ENCODE results near the gene CLEC1B. TPM values are rescaled to one million over a fixed set of nuclear protein-coding genes. Genes with fewer than 3 reads are reported as not detected.

CLEC1B gene
- total RNA-seq, 1 donor from 2014 or later: not detected

DNA sequence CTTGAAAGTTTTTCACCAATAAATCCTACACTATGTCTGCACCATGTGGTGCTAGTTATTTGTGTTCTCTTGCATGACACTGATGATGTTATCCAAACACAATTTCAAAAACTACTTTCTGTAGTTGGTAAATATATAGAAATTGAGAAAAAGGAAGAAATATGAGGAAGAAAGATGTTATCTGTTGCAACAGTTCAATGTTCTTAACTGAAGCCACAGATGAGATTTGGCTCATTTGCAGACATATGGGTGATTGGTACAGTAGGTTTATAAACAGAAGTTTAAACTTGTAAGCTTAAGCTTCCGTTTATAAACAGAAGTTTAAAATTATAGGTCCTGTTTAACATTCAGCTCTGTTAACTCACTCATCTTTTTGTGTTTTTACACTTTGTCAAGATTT, 27.7 kb downstream of the CLEC1B start, which contains the start of gene CLEC12A:
TSS of gene CLEC12A (plus strand) at position 229 of the 400 bp plus-strand sequence. CDS start 188 bp downstream, outside the sequence.
- Mint-ChIP-seq H3K27me3 (ENCODE audit: low read depth, unreplicated experiment) (no peaks in the 10 kb centered on the region), H3K9me3 (ENCODE audit: unreplicated experiment) (peaks cover 12% of the 10 kb centered on the region), H3K4me3 (ENCODE audit: unreplicated experiment) (no peak within 1 kb of the TSS), H3K27ac (ENCODE audit: unreplicated experiment) (no peak within 1 kb of the TSS), H3K36me3 (ENCODE audit: low read depth, unreplicated experiment) (no peaks in the 10 kb centered on the region), H3K4me1 (ENCODE audit: low read depth, unreplicated experiment) (no peaks in the 10 kb centered on the region)
- H3K27ac ChIP-seq (ENCODE audit: low read depth, low read length): no peak within 1 kb of the TSS
- TF ChIP-seq, protein P1, sequence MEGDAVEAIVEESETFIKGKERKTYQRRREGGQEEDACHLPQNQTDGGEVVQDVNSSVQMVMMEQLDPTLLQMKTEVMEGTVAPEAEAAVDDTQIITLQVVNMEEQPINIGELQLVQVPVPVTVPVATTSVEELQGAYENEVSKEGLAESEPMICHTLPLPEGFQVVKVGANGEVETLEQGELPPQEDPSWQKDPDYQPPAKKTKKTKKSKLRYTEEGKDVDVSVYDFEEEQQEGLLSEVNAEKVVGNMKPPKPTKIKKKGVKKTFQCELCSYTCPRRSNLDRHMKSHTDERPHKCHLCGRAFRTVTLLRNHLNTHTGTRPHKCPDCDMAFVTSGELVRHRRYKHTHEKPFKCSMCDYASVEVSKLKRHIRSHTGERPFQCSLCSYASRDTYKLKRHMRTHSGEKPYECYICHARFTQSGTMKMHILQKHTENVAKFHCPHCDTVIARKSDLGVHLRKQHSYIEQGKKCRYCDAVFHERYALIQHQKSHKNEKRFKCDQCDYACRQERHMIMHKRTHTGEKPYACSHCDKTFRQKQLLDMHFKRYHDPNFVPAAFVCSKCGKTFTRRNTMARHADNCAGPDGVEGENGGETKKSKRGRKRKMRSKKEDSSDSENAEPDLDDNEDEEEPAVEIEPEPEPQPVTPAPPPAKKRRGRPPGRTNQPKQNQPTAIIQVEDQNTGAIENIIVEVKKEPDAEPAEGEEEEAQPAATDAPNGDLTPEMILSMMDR (IDR thresholded peaks at IDR 0.05; ENCODE audit: insufficient read depth, low read depth, low read length): no peak
- no peak for TF ChIP-seq EZH2 (IDR thresholded peaks at IDR 0.05; ENCODE audit: insufficient read depth, low read length)
- H3K4me2 ChIP-seq (ENCODE audit: low read length): no peak within 1 kb of the TSS
- no peak within 1 kb of the TSS for H3K4me3 ChIP-seq (ENCODE audit: insufficient read depth, low read depth, low read length)
- H3K36me3 ChIP-seq (ENCODE audit: insufficient read depth, low read length): no peaks in the 10 kb centered on the region
- no peaks in the 10 kb centered on the region for H3K9me3 ChIP-seq (ENCODE audit: insufficient read depth, low read depth, low read length)
- H4K20me1 ChIP-seq (ENCODE audit: insufficient read depth, low read length): no peaks in the 10 kb centered on the region
- H3K79me2 ChIP-seq (ENCODE audit: insufficient read depth, low read length): no peaks in the 10 kb centered on the region
- H3K9ac ChIP-seq (ENCODE audit: low read length): no peak within 1 kb of the TSS
- FAIRE-seq (no peak), DNase-seq (ENCODE audit: low read depth) (no peak)
- H2AFZ ChIP-seq (ENCODE audit: low read depth, low read length): no peak within 1 kb of the TSS
- H3K27me3 ChIP-seq (ENCODE audit: insufficient read depth, low read length): no peaks in the 10 kb centered on the region
- H3K4me1 ChIP-seq (ENCODE audit: insufficient read depth, low read length): no peaks in the 10 kb centered on the region

DNA sequence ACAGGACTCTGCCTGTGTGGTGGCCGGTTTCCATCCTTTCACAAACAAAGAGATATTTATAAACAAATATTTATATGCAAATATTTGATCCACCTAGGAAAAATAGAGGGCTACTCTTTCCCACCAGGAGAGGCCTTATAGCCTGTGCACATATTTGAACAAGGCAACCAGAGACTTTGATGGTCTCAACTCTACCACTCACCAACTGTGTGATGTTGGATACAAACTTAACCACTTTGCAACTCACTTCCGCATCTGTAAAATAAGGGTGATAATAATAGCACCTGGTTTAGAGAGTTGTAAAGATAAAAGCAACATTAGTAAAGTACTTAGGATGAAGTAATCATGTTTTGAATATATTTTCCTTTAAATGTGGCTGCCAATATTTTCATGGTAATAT, 29.2 kb downstream of the CLEC1B start:
- no peak overlapping the region for H3K27ac Mint-ChIP-seq (ENCODE audit: unreplicated experiment)
- Histone ChIP-seq H3K9me3 (ENCODE audit: insufficient read depth, low read depth, low read length) (no peaks in the 10 kb centered on the region), H3K79me2 (ENCODE audit: insufficient read depth, low read length) (no peaks in the 10 kb centered on the region), H3K36me3 (ENCODE audit: insufficient read depth, low read length) (no peaks in the 10 kb centered on the region), H4K20me1 (ENCODE audit: insufficient read depth, low read length) (no peaks in the 10 kb centered on the region), H3K4me1 (ENCODE audit: insufficient read depth, low read length) (no peaks in the 10 kb centered on the region), H3K27ac (ENCODE audit: low read depth, low read length) (no peak overlapping the region), H3K4me3 (ENCODE audit: insufficient read depth, low read depth, low read length) (no peak overlapping the region), H3K9ac (ENCODE audit: low read length) (no peak overlapping the region), H3K4me2 (ENCODE audit: low read length) (no peak overlapping the region), H3K27me3 (ENCODE audit: insufficient read depth, low read length) (no peaks in the 10 kb centered on the region), H2AFZ (ENCODE audit: low read depth, low read length) (no peak overlapping the region)
- H3K27me3 Mint-ChIP-seq (ENCODE audit: low read depth, unreplicated experiment): no peaks in the 10 kb centered on the region
- peaks cover 7% of the 10 kb centered on the region for H3K9me3 Mint-ChIP-seq (ENCODE audit: unreplicated experiment)
- no peak for DNase-seq (ENCODE audit: low read depth)
- H3K36me3 Mint-ChIP-seq (ENCODE audit: low read depth, unreplicated experiment): no peaks in the 10 kb centered on the region
- FAIRE-seq: no peak
- H3K4me1 Mint-ChIP-seq (ENCODE audit: low read depth, unreplicated experiment): no peaks in the 10 kb centered on the region
- TF ChIP-seq EZH2 (IDR thresholded peaks at IDR 0.05; ENCODE audit: insufficient read depth, low read length): no peak
- TF ChIP-seq, protein P1 (IDR thresholded peaks at IDR 0.05; ENCODE audit: insufficient read depth, low read depth, low read length): no peak
- H3K4me3 Mint-ChIP-seq (ENCODE audit: unreplicated experiment): no peak overlapping the region

DNA sequence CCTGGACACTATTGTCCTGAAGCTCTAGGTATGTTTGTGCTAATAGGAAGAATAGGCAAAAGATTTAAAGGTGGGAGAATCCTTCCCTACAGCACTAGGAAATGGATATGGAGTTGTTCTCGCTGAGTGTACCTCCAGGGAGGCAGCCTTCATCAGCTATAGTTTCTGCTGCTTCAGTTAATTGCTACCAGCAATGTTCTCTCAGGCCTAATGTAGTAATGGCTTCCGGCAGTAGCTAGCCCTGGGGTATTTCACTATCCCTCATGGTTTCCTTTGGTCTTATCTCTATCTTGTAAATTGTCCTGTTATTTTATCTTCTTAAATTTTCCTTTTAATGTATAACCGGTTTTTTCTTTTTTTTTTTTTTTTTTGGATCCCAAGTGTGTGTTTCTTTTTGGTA, 37.0 kb downstream of the CLEC1B start:
- no peak overlapping the region for H3K27ac ChIP-seq (ENCODE audit: low read depth, low read length)
- H2AFZ ChIP-seq (ENCODE audit: low read depth, low read length): no peak overlapping the region
- Mint-ChIP-seq H3K36me3 (ENCODE audit: low read depth, unreplicated experiment) (no peaks in the 10 kb centered on the region), H3K27ac (ENCODE audit: unreplicated experiment) (peak overlapping the region; percentile 6), H3K4me3 (ENCODE audit: unreplicated experiment) (no peak overlapping the region), H3K27me3 (ENCODE audit: low read depth, unreplicated experiment) (no peaks in the 10 kb centered on the region), H3K9me3 (ENCODE audit: unreplicated experiment) (peaks cover 2% of the 10 kb centered on the region), H3K4me1 (ENCODE audit: low read depth, unreplicated experiment) (peaks cover 10% of the 10 kb centered on the region)
- H4K20me1 ChIP-seq (ENCODE audit: insufficient read depth, low read length): no peaks in the 10 kb centered on the region
- H3K4me3 ChIP-seq (ENCODE audit: insufficient read depth, low read depth, low read length): no peak overlapping the region
- no peaks in the 10 kb centered on the region for H3K36me3 ChIP-seq (ENCODE audit: insufficient read depth, low read length)
- TF ChIP-seq EZH2 (IDR thresholded peaks at IDR 0.05; ENCODE audit: insufficient read depth, low read length): no peak
- TF ChIP-seq, protein P1 (IDR thresholded peaks at IDR 0.05; ENCODE audit: insufficient read depth, low read depth, low read length): no peak
- no peaks in the 10 kb centered on the region for H3K4me1 ChIP-seq (ENCODE audit: insufficient read depth, low read length)
- H3K27me3 ChIP-seq (ENCODE audit: insufficient read depth, low read length): no peaks in the 10 kb centered on the region
- FAIRE-seq (no peak), DNase-seq (ENCODE audit: low read depth) (no peak)
- H3K9me3 ChIP-seq (ENCODE audit: insufficient read depth, low read depth, low read length): no peaks in the 10 kb centered on the region
- H3K9ac ChIP-seq (ENCODE audit: low read length): no peak overlapping the region
- H3K79me2 ChIP-seq (ENCODE audit: insufficient read depth, low read length): no peaks in the 10 kb centered on the region
- H3K4me2 ChIP-seq (ENCODE audit: low read length): no peak overlapping the region
